Upper lobe of left lung (tissue), 4 donors: ENCODE results near the gene USP6NL.

Source experiments
- EP300 ChIP-seq, 4 donors: sonication (generic); formaldehyde crosslinking; IDR thresholded peaks; one replicate each; pipeline ENCODE4 v1.5.1; 2017; ENCODE audit warnings: antibody characterized with exemption in 4 of 4, control low read depth in 2 of 4
- POLR2A ChIP-seq, 4 donors: fragments of 450-650 bp; IDR thresholded peaks; one replicate each; pipeline ENCODE4 v1.5.1; 2016 to 2017; ENCODE audit warnings: antibody characterized with exemption in 4 of 4, mild to moderate bottlenecking in 2 of 4
- TF ChIP-seq, protein P1 (sequence below), 6 experiments: fragments of 450-650 bp in 4 of 6; fragments of 200-600 bp in 2 of 6; sonication (generic) in 2 of 6; IDR thresholded peaks; one replicate each; pipeline ENCODE4 v1.5.1; 2016 to 2019; ENCODE audit warnings: antibody characterized with exemption in 6 of 6

GRCh38 chr10:11636697-11637303 lies 25.4 kb upstream of the USP6NL start:
- TF ChIP-seq, protein P1, sequence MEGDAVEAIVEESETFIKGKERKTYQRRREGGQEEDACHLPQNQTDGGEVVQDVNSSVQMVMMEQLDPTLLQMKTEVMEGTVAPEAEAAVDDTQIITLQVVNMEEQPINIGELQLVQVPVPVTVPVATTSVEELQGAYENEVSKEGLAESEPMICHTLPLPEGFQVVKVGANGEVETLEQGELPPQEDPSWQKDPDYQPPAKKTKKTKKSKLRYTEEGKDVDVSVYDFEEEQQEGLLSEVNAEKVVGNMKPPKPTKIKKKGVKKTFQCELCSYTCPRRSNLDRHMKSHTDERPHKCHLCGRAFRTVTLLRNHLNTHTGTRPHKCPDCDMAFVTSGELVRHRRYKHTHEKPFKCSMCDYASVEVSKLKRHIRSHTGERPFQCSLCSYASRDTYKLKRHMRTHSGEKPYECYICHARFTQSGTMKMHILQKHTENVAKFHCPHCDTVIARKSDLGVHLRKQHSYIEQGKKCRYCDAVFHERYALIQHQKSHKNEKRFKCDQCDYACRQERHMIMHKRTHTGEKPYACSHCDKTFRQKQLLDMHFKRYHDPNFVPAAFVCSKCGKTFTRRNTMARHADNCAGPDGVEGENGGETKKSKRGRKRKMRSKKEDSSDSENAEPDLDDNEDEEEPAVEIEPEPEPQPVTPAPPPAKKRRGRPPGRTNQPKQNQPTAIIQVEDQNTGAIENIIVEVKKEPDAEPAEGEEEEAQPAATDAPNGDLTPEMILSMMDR (IDR thresholded peaks at IDR 0.05) = no peak
- TF ChIP-seq EP300 (IDR thresholded peaks at IDR 0.05) (no peak), POLR2A (IDR thresholded peaks at IDR 0.05) (no peak)
